Measurements from ENCODE around the gene DUSP7.

DUSP7 gene

DNA sequence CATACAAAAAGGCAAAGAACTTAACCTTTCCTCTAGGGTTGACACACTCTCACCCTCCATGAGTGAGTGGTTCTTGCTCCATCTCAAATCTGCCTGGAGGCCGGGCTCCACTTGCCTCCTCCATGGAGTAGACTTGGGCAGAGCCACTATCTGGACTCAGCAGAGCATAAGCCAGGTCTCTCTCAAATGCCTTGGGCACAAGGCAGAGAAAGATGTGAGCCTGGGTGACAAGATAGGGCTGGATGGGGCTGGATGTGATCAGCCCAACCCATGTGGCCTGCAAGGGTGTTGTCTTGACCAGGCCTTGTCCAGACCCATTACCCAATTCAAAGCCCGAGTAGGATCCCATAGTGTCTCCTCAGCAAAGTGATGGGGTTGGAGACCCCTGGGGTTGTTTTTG, 56.5 kb downstream of the DUSP7 start:
- H3K27ac ChIP-seq (ENCODE audit: low read length, poor library complexity, severe bottlenecking) = no peak overlapping the region
- H2AK5ac ChIP-seq (ENCODE audit: low read length, severe bottlenecking) = no peak overlapping the region
- H2BK12ac ChIP-seq (ENCODE audit: low read length in 2 of 2) = no peak overlapping the region
- peak overlapping the region; percentile 12 for H3K9ac ChIP-seq (ENCODE audit: low read length)
- H3K14ac ChIP-seq (ENCODE audit: low read length in 2 of 2) = no peak overlapping the region
- no peak overlapping the region for H3K23ac ChIP-seq (ENCODE audit: low read length in 2 of 2)
- H2BK15ac ChIP-seq (ENCODE audit: low read depth, poor library complexity, severe bottlenecking) = no peak overlapping the region
- H3K4me1 ChIP-seq (ENCODE audit: control insufficient read depth, insufficient read depth, low read depth, low read length) = peaks cover 5% of the 10 kb centered on the region
- no peaks in the 10 kb centered on the region for H3K9me3 ChIP-seq (ENCODE audit: control insufficient read depth, low read length)
- H2AFZ ChIP-seq (ENCODE audit: low read depth, low read length) = no peak overlapping the region
- no peak overlapping the region for H3K4me3 ChIP-seq (ENCODE audit: insufficient read depth in 1 of 2, low read depth in 1 of 2, low read length in 2 of 2)
- WGBS = 82% methylated on average over 2 of the region's 2 CpGs
- peaks cover 0 to 5% of the 10 kb centered on the region in 2 experiments for H3K36me3 ChIP-seq (ENCODE audit: control insufficient read depth in 1 of 2, insufficient read depth in 2 of 2, low read depth in 1 of 2, low read length in 2 of 2)
- H3K18ac ChIP-seq (ENCODE audit: low read depth in 1 of 2, low read length in 2 of 2) = no peak overlapping the region
- H3K4me2 ChIP-seq (ENCODE audit: low read length, poor library complexity, severe bottlenecking) = no peak overlapping the region
- DNase-seq = no peak
- peaks cover 0 to 27% of the 10 kb centered on the region in 2 experiments for H3K27me3 ChIP-seq (ENCODE audit: control insufficient read depth in 1 of 2, insufficient read depth in 1 of 2, low read length in 2 of 2)
- no peak overlapping the region for H4K91ac ChIP-seq (ENCODE audit: low read length)
- no peak overlapping the region for H2BK120ac ChIP-seq (ENCODE audit: low read depth, low read length)
- no peaks in the 10 kb centered on the region for H3K79me1 ChIP-seq (replicated peaks; ENCODE audit: low read length, poor library complexity, severe bottlenecking)
- no peak overlapping the region for H3K4ac ChIP-seq (ENCODE audit: low read depth in 1 of 2, low read length in 2 of 2)
- no peak overlapping the region for H4K8ac ChIP-seq (ENCODE audit: low read length)
- no peak overlapping the region for H2BK5ac ChIP-seq (ENCODE audit: low read depth, low read length, poor library complexity, severe bottlenecking)

Measured in mesenchymal stem cell (in vitro differentiated cells and primary cell).